Mesenchymal stem cell (in vitro differentiated cells and primary cell): ENCODE results near the gene ST7.

Experiments
- DNase-seq: peaks from one replicate; pipeline ENCODE4 v3.0.0-alpha.2; 2013
- H2AFZ ChIP-seq: one replicate; pipeline ENCODE4 v1.6.1; 2013; ENCODE audit warnings: low read depth, mild to moderate bottlenecking, control low read depth, inconsistent platforms, low read length, moderate library complexity
- H2AK5ac ChIP-seq: 2 replicates; pipeline ENCODE4 v1.6.1; 2013; ENCODE audit warnings: low read length, moderate library complexity, mild to moderate bottlenecking, inconsistent platforms; ENCODE audit not compliant: severe bottlenecking
- H2BK120ac ChIP-seq: one replicate; pipeline ENCODE4 v1.6.1; 2013; ENCODE audit warnings: low read depth, mild to moderate bottlenecking, inconsistent platforms, low read length, moderate library complexity
- H2BK12ac ChIP-seq, 2 experiments: one replicate each; pipeline ENCODE4 v1.6.1; 2013; ENCODE audit warnings: inconsistent platforms in 2 of 2, low read length in 2 of 2, mild to moderate bottlenecking in 2 of 2, moderate library complexity in 2 of 2, control low read depth in 1 of 2
- H2BK15ac ChIP-seq: one replicate; pipeline ENCODE4 v1.6.1; 2013; ENCODE audit warnings: mild to moderate bottlenecking, low read depth, inconsistent platforms; ENCODE audit not compliant: poor library complexity, severe bottlenecking
- H2BK5ac ChIP-seq: 2 replicates; pipeline ENCODE4 v1.6.1; 2013; ENCODE audit warnings: low read depth, mild to moderate bottlenecking, low read length, control low read depth, inconsistent platforms; ENCODE audit not compliant: poor library complexity, severe bottlenecking
- H3K14ac ChIP-seq, 2 experiments: one replicate each; pipeline ENCODE4 v1.6.1; 2013; ENCODE audit warnings: inconsistent platforms in 2 of 2, low read length in 2 of 2, control low read depth in 1 of 2, mild to moderate bottlenecking in 1 of 2, moderate library complexity in 1 of 2
- H3K18ac ChIP-seq, 2 experiments: one replicate each; pipeline ENCODE4 v1.6.1; 2013; ENCODE audit warnings: inconsistent platforms in 2 of 2, low read length in 2 of 2, control low read depth in 1 of 2, low read depth in 1 of 2, mild to moderate bottlenecking in 1 of 2
- H3K23ac ChIP-seq, 2 experiments: one replicate each; pipeline ENCODE4 v1.6.1; 2013; ENCODE audit warnings: inconsistent platforms in 2 of 2, low read length in 2 of 2, mild to moderate bottlenecking in 2 of 2, moderate library complexity in 2 of 2, control low read depth in 1 of 2
- H3K27ac ChIP-seq: 2 replicates; pipeline ENCODE4 v1.5.1; 2013; ENCODE audit warnings: mild to moderate bottlenecking, moderate library complexity, low read length, control low read depth, inconsistent platforms; ENCODE audit not compliant: poor library complexity, severe bottlenecking
- H3K27me3 ChIP-seq, 2 experiments: 2 replicates each; pipeline versions ENCODE4 v1.6.1 to v1.7.0; 2013; ENCODE audit warnings: low read length in 2 of 2, mild to moderate bottlenecking in 2 of 2, moderate library complexity in 2 of 2, control low read depth in 1 of 2, inconsistent platforms in 1 of 2; ENCODE audit not compliant: control insufficient read depth in 1 of 2, insufficient read depth in 1 of 2
- H3K36me3 ChIP-seq, 2 experiments: 2 replicates each; pipeline versions ENCODE4 v1.6.1 to v1.7.0; 2013; ENCODE audit warnings: low read length in 2 of 2, control low read depth in 1 of 2, inconsistent platforms in 1 of 2, low read depth in 1 of 2, mild to moderate bottlenecking in 1 of 2; ENCODE audit not compliant: insufficient read depth in 2 of 2, control insufficient read depth in 1 of 2
- H3K4ac ChIP-seq, 2 experiments: one replicate each; pipeline ENCODE4 v1.6.1; 2013; ENCODE audit warnings: inconsistent platforms in 2 of 2, low read length in 2 of 2, mild to moderate bottlenecking in 2 of 2, moderate library complexity in 2 of 2, control low read depth in 1 of 2, low read depth in 1 of 2
- H3K4me1 ChIP-seq: 2 replicates; pipeline ENCODE4 v1.6.1; 2013; ENCODE audit warnings: low read depth, low read length, control low read depth; ENCODE audit not compliant: control insufficient read depth, insufficient read depth
- H3K4me2 ChIP-seq: 2 replicates; pipeline ENCODE4 v1.6.1; 2013; ENCODE audit warnings: low read length, mild to moderate bottlenecking, inconsistent platforms; ENCODE audit not compliant: poor library complexity, severe bottlenecking
- H3K4me3 ChIP-seq, 2 experiments: 2 replicates each; pipeline versions ENCODE4 v1.5.1 to v1.7.0; 2013; ENCODE audit warnings: low read length in 2 of 2, mild to moderate bottlenecking in 2 of 2, control low read depth in 1 of 2, low read depth in 1 of 2; ENCODE audit not compliant: insufficient read depth in 1 of 2
- H3K79me1 ChIP-seq: replicated peaks from 2 replicates; pipeline ENCODE4 v1.6.1; 2013; ENCODE audit warnings: mild to moderate bottlenecking, control low read depth, low read length, inconsistent platforms; ENCODE audit not compliant: poor library complexity, severe bottlenecking
- H3K9ac ChIP-seq: 2 replicates; pipeline ENCODE4 v1.7.0; 2013; ENCODE audit warnings: mild to moderate bottlenecking, low read length, moderate library complexity
- H3K9me3 ChIP-seq: 2 replicates; pipeline ENCODE4 v1.7.0; 2013; ENCODE audit warnings: mild to moderate bottlenecking, low read length; ENCODE audit not compliant: control insufficient read depth
- H4K8ac ChIP-seq: one replicate; pipeline ENCODE4 v1.6.1; 2013; ENCODE audit warnings: inconsistent platforms, mild to moderate bottlenecking, low read length, moderate library complexity
- H4K91ac ChIP-seq: one replicate; pipeline ENCODE4 v1.6.1; 2013; ENCODE audit warnings: mild to moderate bottlenecking, low read length, inconsistent platforms
- WGBS: methylation state at CpG from one replicate; pipeline ENCODE4 v1.1.7; 2013; ENCODE audit warnings: mixed read lengths; 5-methylcytosine and 5-hydroxymethylcytosine counted together

The ST7 gene

DNA sequence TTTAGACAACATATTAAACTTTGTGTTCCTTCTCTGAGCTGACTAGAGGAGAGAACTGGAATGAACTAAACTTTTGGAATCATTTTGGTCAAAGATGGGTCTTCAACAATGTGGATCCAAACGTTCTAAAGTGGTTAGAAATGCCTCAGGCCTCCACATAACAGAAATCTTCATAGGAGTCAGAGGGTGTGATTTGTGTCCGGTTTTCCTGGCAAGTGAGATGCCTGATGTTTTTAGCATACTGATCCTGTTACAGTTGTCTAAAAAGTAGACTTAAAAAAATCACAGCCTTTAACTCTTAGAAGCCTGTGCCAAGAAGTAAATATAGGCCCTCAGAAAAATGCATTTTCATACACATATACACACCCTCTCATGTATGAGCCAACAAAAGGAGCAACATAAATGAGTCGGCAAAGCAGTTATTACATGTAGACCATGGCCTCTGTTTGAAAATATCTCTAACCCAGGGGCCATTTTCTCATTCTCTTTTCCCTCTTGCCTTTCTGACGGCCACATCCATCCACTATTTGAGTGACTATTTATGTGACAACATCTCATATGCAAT lies 64.5 kb downstream of the ST7 start:
- H3K4me2 ChIP-seq, result no peak overlapping the region
- H3K18ac ChIP-seq, result no peak overlapping the region
- no peak overlapping the region for H2BK15ac ChIP-seq
- H3K4ac ChIP-seq, result no peak overlapping the region
- H3K9ac ChIP-seq, result peak overlapping the region; percentile 20
- no peak overlapping the region for H2BK5ac ChIP-seq
- H2AFZ ChIP-seq, result no peak overlapping the region
- no peak overlapping the region for H3K4me3 ChIP-seq
- no peaks in the 10 kb centered on the region for H3K9me3 ChIP-seq
- H3K36me3 ChIP-seq, result no peaks in the 10 kb centered on the region
- DNase-seq, result no peak
- peaks cover 3% of the 10 kb centered on the region for H3K4me1 ChIP-seq
- H3K23ac ChIP-seq, result no peak overlapping the region
- H3K79me1 ChIP-seq, result peaks cover 10% of the 10 kb centered on the region
- H3K14ac ChIP-seq, result no peak overlapping the region
- H2BK12ac ChIP-seq, result no peak overlapping the region
- no peak overlapping the region for H2AK5ac ChIP-seq
- no peak overlapping the region for H4K91ac ChIP-seq
- no peaks in the 10 kb centered on the region for H3K27me3 ChIP-seq
- WGBS, result 50% methylated on average over 2 of the region's 4 CpGs
- no peak overlapping the region for H4K8ac ChIP-seq
- no peak overlapping the region for H3K27ac ChIP-seq
- no peak overlapping the region for H2BK120ac ChIP-seq

DNA sequence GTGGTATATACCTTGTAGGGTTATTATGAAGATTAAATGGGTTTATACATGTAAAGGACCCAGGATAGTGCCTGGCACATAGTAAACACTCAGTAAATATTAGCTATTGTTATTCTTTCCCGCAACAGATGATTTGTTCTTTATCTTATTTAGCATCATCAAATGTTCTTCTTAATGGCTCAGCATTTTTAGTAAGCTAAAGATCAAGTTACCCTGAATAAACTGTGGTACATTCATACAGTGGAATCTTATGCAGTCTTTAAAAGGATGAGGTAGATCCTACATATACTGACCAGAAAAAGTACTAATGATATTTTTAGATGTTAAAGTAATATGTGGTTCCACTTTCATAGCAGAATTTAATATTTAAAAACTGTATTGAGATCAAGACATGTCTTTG lies 65.4 kb downstream of the ST7 start:
- Histone ChIP-seq H3K4me1 (peaks cover 3% of the 10 kb centered on the region), H3K27ac (no peak overlapping the region), H2AK5ac (no peak overlapping the region), H2BK5ac (no peak overlapping the region), H3K4me2 (no peak overlapping the region), H4K8ac (no peak overlapping the region), H3K23ac (no peak overlapping the region), H3K36me3 (no peaks in the 10 kb centered on the region), H2BK12ac (no peak overlapping the region), H3K9ac (no peak overlapping the region), H3K18ac (no peak overlapping the region), H3K9me3 (no peaks in the 10 kb centered on the region), H3K27me3 (no peaks in the 10 kb centered on the region), H3K14ac (no peak overlapping the region), H2BK15ac (no peak overlapping the region), H3K4ac (no peak overlapping the region), H2BK120ac (no peak overlapping the region), H3K4me3 (no peak overlapping the region), H2AFZ (no peak overlapping the region), H3K79me1 (peaks cover 7% of the 10 kb centered on the region), H4K91ac (no peak overlapping the region)
- no peak for DNase-seq
- WGBS, result no CpG with 5 or more reads among the region's 1 CpG

DNA sequence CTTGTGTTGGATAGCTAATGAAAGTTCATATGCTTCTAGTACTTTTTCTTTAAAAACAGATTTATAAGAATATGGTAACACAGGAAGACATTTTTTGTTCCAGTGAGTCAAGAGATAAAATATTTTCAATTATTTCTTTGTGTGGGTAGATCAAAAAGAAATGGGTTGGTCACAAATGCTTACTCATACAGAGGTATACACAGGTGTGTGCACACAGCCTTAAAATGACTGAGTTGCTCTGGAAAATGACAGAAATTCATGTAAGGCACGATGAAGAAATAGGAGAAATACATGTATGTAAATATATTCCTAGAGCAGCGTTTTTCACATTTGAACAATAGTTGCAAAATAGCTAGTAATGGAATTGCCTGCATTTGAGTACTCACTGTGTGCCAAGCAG lies 66.0 kb downstream of the ST7 start:
- H2AFZ ChIP-seq, result no peak overlapping the region
- H3K14ac ChIP-seq, result no peak overlapping the region
- peaks cover 3% of the 10 kb centered on the region for H3K4me1 ChIP-seq
- no peak overlapping the region for H2BK5ac ChIP-seq
- H4K91ac ChIP-seq, result no peak overlapping the region
- H3K79me1 ChIP-seq, result peaks cover 8% of the 10 kb centered on the region
- no peak overlapping the region for H4K8ac ChIP-seq
- H3K4ac ChIP-seq, result no peak overlapping the region
- no peak overlapping the region for H2AK5ac ChIP-seq
- no peak overlapping the region for H3K9ac ChIP-seq
- H3K4me3 ChIP-seq, result no peak overlapping the region
- H3K36me3 ChIP-seq, result no peaks in the 10 kb centered on the region
- no peak overlapping the region for H3K4me2 ChIP-seq
- no peak for DNase-seq
- H2BK120ac ChIP-seq, result no peak overlapping the region
- no peak overlapping the region for H2BK15ac ChIP-seq
- no peak overlapping the region for H3K23ac ChIP-seq
- no peak overlapping the region for H3K27ac ChIP-seq
- no peak overlapping the region for H2BK12ac ChIP-seq
- 100% methylated on average over 1 of the region's 2 CpGs for WGBS
- H3K9me3 ChIP-seq, result no peaks in the 10 kb centered on the region
- H3K18ac ChIP-seq, result no peak overlapping the region
- no peaks in the 10 kb centered on the region for H3K27me3 ChIP-seq

DNA sequence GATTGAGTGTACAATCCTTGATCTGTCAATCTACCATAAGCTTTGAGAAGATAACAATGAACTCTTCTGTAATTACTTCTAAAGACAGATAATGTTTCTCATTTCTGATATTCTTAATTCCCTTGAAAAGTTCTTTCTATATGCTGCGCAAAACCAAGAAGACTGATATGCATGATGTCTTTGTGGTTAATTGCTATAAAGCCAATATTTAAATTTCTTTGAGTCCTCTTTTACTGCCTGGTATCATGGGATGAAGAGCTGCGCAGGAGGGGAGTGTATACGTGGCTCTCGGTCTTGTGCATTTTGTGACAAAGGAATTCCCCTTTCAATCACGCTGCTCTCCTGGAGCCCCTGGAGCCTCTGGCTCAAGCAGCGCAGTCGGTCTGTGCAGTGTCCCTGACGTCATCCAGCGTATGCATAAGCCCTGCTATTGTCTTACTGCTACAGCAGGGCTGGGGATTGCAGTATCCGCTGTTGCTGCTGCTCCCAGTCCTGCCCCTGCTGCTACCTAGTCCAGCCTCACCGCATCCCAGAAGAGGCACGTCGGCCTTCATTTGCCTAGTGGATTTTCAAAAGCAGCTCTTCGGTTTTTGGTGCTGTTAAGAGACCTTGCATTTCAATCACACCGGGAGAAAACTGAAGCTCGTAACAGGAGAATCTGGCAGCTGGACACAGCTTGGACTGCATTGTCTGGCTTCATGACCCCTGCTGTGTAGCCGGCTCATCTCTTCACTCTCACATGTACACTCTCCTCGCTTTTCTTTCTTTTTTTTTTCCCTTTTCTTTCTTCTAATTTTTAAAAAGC lies 66.7 kb downstream of the ST7 start:
- no peak overlapping the region for H2BK5ac ChIP-seq
- H2BK120ac ChIP-seq, result no peak overlapping the region
- H3K79me1 ChIP-seq, result peaks cover 12% of the 10 kb centered on the region
- peak overlapping the region; percentile 84 for H3K4me2 ChIP-seq
- H4K91ac ChIP-seq, result no peak overlapping the region
- H2AK5ac ChIP-seq, result peak overlapping the region; percentile 33
- peak overlapping the region; percentile 46 to 73 for H3K4me3 ChIP-seq
- peak overlapping the region; percentile 83 for H3K27ac ChIP-seq
- H2BK12ac ChIP-seq, result peak overlapping the region in 1 of 2 experiments; percentile 32
- DNase-seq, result peak; percentile 94
- 23% methylated on average over 17 of the region's 18 CpGs for WGBS
- peaks cover 3% of the 10 kb centered on the region for H3K4me1 ChIP-seq
- peak overlapping the region in 1 of 2 experiments; percentile 24 for H3K23ac ChIP-seq
- H3K9ac ChIP-seq, result peak overlapping the region; percentile 88
- H2BK15ac ChIP-seq, result peak overlapping the region; percentile 12
- H3K4ac ChIP-seq, result peak overlapping the region in 1 of 2 experiments; percentile 67
- no peaks in the 10 kb centered on the region for H3K27me3 ChIP-seq
- H3K14ac ChIP-seq, result peak overlapping the region in 1 of 2 experiments; percentile 75
- H4K8ac ChIP-seq, result peak overlapping the region; percentile 78
- no peaks in the 10 kb centered on the region for H3K9me3 ChIP-seq
- peak overlapping the region; percentile 7 to 57 for H3K18ac ChIP-seq
- H3K36me3 ChIP-seq, result no peaks in the 10 kb centered on the region
- H2AFZ ChIP-seq, result peak overlapping the region; percentile 69
